GF-D8 (cell line): ENCODE measurements around the gene ATP13A3.
A peak's percentile ranks its signal among the peaks of the same experiment; 100 is the strongest.

Experiments used
- DNase-seq: peaks from one replicate; lab custom pipeline; 2025; lab: John Stamatoyannopoulos, UW

The ATP13A3 gene

DNA sequence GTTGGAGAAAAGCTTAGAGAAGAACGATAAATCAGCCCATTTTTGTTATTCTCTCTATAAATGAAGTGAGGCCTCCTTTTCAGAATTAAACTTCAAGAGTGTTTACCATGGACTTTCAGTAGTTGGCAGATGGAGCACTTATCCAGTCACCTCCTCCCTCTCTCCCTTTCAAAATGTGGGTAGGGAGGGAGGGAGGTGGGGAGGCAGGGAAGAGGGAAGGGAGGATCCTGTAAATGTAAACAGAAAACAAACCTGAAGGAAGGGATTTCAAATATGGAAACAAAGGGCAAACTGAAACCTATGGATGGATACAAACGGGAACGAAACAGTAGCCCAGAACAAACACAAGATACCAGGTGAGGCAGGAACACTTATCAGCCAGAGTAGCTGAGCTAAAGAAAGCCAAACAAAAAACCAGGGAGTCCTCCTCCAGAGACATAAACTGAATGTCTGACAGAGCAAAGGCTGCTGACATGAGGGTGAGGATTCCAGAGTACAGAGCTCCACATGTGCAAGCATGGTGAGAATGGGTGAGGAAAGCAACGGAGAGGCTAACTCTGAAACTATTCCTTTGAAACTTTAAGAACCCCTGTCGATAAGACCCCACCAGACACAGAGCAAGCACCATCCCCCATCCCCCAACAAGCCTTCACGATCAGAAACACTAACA, 46.8 kb downstream of the ATP13A3 start:
- DNase-seq = no peak

DNA sequence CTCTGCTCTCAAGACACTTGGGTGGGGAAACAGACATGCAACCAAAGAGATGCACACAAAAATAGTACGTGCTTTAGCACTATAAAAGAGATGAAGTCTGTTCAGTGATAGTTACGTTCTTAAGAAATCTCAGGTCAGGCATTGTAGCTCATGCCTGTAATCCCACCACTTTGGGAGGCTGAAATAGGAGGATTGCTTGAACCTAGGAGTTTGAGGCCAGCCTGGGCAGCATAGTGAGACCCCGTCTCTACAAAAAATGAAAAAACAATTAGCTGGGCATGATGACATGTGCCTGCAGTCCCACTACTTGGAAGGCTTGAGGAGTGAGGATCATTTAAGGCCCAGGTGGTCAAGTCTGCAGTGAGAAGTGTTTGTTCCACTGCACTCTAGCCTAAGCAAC, 52.3 kb downstream of the ATP13A3 start:
- no peak for DNase-seq

DNA sequence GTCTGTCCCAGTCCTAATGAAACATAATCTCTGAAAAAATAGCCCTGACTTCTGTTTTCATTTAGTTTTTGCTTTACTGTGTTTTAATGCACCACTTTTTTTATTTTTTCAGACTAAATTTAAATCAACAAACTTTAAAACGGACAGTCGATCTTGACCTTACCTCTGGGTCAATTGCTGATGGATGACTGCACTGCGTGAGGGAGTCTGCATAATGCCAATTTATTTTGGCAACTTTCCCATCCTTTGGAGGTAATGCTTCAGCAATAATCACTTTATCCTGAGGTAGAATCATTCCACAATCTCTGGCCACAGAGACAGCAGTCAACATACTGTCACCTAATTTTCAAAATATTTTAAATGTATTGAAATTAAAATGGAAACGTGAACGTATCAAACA, 55.2 kb downstream of the ATP13A3 start:
- no peak for DNase-seq

DNA sequence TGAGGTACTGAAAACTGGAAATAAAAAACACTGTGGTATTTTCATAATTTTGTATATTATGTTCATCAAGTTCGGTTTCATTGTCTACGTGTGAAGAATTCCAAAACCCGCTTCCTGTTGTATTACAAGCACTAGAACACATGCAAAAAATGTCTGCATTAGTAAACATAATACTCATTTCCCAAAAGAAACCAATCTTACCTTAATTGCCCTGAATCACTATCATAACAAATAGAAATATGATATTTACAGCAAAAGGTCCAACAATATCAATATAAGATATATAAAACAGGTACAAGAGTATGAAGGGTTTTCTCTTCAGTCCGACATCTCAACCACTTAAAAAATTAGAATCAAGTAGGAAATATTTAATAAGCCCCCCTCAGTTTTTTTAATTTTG, 61.4 kb downstream of the ATP13A3 start:
- DNase-seq = no peak

DNA sequence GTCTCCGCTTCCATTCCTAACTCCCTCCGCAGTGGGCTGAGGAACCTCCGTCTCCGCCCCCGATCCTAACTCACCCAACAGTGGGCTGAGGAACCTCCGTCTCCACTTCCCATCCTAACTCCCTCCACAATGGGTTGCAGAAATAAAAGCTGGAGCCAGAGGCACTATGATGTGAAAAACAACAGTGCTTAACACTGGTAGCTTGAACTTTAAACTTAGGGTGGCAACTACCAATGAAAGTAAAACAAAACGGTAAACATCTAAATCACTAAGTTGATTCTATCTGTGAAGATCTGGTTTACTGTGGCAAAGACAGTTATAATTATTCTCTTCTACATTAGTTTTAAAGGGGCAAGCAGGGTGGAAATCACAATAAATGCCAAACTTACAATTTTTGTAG, 61.8 kb downstream of the ATP13A3 start:
- no peak for DNase-seq

DNA sequence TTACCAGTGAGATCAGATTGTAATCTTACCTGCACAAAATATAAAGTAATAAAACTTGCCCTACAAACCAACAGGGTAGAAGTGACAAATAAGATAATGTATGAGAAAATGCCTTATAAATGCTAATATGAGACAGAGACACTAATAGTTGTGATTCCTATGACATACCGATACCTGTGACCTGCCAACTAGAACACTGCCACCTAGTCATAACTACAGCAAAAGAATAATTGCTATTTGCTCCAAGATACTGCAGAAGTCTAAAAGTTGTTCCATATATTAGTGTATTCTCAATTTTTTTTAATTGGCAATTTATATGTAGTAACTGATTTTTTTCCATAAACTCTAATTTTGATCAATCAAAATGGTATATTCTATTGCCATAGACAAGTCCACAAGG, 62.4 kb downstream of the ATP13A3 start:
- no peak for DNase-seq

DNA sequence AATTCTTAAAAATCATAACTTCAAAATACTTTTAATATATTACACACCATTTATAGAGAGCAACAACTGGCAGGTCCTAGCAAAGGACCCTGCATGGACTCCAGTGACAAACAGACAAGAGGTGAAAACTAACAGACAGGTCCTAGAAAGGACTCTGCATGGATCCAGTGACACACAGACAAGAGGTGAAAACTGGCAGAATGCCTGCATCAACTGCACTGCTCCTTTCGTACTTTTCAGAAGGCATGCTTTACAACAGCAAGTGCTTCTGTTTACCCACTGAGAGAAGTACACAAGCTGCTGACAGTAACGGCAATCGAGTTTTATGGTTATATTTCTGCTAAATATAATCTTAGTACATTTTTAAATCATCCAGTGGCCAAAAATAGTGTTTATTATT, 63.5 kb downstream of the ATP13A3 start:
- DNase-seq = no peak

DNA sequence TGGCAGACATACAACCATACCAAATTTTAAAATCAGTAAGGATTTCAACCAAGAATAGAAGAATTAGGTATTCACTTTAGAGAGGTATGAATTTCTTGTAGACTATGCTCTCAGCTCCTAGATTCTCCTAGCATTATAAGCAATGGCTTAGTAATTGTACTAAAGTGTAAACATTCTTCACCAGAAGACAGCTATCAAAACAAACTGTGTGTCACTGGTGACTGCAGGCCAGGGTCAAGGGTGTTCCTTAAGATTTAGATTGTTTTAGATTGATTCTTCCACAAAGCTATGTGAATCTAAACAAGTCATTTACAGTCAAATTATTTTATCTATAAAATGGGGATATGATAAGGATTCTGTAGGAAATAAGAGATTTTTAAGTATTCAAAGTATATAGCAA, 64.6 kb downstream of the ATP13A3 start:
- no peak for DNase-seq

DNA sequence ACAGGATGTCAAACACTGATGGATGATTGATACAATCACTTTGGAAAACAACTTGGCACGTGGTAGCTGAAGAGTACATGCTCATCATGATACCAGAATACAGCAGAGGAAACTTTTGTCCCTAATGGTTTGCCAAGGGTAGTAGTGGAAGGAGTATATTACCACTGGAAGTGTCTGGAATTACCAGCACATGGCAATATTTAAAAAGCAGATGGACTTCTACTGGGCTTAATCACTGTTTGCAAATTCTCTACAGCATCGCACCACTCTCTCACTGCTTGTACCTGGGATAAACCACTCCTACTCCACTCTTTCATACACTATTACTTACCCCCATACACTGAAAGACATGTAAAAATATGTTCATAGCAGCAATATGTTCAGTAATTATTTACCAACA, 68.1 kb downstream of the ATP13A3 start:
- no peak for DNase-seq

DNA sequence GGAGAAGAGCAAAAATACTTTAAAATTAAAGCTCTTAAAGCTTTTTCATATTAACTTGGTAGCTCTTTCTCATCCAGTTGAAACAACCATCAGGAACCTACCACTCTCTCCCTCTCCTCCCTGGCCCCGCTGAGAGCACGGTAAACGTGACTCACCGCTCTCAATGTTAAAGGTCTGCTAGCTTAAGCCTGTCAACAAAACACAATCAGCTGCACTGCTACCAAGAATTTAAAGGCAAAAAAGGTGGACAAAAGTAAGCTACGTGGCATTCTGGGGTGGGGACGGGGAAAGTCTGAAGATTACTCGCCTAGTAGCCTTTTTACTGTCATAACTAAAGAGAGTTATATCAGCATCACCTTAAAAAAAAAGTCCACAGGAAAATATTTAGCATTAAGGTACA, 79.4 kb downstream of the ATP13A3 start:
- no peak for DNase-seq

DNA sequence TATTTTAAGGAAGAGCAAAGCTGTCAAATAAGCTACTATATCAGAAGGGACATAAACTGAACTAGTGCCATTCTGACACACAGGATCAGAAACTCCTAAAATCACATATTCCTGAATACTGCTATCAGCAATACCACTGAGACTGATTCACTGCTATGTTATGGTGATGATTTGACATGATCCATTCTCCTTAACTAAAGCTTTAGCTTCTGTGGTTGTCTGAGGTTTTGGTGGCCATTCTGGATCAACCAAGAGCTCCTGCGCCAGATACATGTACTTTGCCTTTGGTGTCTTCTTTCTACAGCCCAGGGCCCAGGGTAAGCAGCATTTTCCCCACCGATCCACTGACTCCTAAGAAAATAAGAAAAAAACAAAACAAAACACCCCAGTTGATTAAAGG, 81.0 kb downstream of the ATP13A3 start:
- no peak for DNase-seq

DNA sequence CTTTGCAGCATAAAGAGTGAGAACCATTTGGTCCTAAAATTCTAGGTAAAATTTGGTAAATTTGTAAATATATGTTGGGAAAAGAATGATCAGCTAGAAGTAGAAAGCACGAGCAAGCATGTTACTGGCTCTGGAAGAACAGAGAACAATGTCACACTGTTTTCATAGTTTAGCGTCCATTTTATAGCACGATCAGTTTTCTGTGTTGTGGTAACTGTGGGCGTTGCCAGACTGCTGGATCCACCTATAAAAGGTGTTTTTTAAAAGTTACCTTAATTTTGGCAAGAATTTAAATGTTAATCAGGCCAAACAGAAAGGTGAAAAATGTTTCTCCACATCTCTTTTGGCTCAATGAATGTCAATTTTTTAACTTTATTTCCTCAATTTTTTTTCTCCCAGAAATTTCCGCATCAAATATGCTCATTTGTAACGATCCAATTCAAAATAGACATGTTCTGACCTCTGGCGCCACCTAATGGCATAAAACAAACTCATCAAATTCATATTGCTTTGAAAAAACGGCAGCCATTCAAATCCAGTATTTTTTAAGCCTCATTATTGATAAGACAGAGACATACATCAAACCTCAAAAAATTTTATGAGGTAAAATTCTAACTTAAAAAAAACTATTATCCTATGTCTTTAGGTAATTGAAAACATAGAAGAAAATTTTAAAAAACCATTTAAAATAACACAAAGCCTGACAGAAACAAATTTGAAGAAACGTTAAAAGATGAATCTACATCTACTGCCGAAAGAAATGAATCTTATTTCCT, 82.2 kb downstream of the ATP13A3 start:
- no peak for DNase-seq

DNA sequence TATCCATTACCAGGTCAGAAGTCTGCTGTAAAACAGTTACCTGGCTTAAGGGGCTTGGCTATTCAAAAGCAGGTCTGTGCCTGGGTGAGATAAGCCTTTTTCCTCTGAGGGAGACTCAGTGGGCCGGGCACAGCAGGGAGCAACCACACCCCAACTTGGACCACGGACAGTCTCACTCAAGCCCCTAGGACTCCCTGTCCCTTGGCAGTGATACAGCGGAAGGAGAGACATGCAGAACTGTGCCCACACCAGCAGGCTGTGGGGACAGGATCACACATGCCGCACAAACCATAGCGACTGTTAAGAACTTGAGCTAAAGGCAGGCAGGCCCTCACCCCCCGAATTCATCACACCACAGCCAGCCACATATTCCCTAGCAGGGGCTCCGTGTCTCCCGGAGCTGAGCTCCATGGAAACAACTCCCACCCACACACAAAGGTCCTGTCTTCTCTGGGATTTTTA, 84.9 kb downstream of the ATP13A3 start:
- DNase-seq = no peak

DNA sequence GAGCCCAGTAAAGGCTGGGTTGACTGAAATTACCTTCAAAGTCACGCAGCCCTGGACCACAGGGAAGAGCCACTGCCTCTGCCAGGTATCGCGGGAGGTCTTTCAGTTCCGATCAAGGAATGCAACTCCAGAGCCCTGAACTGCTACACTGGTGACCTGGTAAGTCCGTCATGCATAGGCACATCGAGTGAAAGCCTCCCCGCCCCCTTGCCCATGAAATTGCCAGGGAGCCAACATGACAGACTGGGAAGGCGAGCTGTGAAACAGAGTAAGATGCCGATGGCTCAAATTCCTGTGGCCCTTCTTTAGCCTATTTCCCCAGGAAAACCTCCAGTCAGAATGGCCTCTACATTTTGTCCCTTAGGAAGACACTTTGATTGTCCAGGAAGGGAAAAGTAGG, 85.5 kb downstream of the ATP13A3 start:
- DNase-seq = no peak

DNA sequence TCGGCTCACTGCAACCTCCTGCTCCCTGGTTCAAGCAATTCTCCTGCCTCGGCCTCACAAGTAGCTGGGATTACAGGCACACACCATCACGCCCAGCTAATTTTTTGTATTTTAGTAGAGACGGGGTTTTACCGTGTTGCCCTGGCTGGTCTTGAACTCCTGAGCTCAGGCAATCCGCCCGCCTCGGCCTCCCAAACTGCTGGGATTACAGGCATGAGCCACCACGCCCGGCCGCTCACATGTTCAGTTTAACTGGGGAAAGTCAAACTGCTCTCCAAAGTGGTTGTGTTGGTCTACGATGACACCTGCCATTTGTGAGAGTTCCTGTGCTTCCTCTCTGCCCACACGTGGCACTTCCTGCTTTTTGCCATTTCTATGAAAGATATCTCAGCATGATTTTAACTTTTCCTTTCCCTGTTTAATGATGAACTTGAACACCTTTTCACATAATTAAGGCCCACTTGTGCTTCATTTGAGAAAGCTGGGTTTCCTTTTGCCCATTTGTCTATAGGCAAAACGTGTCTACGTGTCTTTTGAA, 86.9 kb downstream of the ATP13A3 start:
- DNase-seq = no peak

DNA sequence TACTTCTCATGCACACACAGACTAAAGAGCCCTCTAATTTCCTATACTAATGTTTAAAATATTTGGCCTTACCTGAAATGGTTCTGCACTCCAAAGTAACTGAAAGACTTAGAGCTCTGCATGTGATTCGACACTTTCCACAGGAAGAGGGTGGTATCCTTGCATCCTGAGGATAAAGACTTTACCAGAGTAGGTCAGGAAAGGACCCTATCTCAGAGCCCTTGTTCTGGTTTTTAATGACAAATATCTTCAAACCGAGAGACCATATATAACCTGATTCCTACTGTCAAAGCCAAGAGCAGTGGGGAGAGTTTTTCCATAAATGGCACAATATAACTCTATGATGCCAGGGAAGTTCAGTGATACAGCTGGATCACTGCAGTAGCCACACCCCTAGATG, 87.6 kb downstream of the ATP13A3 start, which contains the start of gene GP5:
Gene GP5 (minus strand): TSS at position 101 of the 400 bp plus-strand sequence. CDS start 984 bp downstream, outside the sequence.
- DNase-seq = no peak

DNA sequence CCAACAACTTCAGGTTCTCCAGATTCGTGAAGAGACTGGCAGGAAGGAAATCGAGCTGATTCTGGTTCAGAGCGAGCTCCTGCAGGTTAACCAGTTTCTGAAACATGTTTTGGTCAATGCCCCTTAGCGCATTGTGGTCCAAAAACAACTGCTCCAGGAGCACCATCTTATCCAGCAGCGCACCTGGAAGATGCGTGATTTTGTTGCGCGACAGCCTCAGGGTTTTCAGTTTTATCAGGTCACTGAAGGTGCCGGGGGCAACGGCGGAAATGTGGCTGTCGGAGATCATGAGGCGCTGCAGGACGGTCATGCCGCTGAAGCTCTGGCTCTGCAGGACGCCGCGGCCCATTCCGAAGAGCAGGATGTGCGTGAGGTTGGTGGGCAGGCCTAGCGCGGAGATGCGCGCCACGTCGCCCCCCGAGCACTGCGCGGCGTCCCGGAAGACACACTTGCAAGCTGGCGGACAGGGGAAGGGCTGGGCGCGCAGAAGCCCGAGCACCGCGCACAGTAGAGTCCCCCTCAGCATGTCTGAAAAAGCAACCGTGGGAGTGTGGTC, 89.0 kb downstream of the ATP13A3 start:
- no peak for DNase-seq

DNA sequence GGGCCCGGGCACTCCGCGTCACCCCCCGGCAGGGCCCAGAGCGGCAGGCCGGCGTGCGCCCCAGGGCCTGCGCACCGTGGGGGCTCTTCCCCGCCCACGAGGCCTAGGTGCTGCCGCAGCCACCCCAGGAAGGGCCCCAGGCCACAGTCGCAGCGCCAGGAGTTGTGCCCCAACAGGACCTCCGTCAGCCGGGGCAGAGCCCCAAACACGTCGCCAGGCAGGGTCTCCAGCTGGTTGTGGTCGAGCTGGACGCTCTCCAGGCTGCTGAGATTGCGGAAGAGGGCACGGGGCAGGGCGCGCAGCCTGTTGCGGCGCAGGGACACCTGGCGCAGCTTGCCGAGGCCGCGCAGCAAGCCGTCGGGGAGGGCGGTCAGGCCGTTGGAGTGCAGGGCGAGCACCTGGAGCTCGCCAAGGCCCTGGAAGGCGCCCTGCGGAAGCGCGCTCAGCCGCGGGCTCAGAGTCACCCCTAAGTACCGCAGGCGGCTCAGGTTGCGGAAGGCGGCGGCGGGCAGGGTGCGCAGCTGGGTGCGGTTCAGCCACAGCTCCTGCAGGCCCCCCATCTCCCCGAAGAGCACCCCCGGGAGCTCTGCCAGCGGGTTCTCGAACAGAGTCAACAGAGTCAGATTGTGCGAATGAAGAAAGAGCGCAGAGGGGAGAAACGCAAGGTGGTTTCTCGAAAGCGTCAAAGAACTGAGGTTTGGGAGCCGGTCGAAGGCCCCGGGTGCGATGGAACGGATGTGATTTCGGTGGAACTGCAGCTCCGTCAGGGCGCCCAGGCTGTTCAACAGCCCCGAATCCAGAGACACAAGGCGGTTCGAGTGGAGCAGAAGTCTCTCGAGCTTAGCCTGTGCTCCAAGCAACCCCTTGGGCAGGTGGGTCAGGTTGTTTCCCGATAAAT, 89.7 kb downstream of the ATP13A3 start:
- DNase-seq = peak; percentile 46

DNA sequence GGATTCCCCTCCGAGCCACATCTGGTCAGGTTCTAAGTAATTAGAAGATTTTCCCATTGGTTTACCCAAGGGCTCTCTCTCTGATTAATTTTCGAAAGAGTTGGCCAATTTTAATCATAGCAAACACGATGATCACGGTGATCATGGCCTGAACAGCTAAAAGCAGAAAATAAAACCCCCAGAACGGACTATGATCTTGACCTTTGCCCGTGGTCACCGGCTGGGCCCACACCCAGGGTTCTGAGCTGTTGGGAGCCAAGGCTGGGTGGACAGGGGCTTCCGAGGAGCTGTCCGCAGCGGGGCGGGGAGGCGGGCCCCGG, 90.3 kb downstream of the ATP13A3 start:
- no peak for DNase-seq

DNA sequence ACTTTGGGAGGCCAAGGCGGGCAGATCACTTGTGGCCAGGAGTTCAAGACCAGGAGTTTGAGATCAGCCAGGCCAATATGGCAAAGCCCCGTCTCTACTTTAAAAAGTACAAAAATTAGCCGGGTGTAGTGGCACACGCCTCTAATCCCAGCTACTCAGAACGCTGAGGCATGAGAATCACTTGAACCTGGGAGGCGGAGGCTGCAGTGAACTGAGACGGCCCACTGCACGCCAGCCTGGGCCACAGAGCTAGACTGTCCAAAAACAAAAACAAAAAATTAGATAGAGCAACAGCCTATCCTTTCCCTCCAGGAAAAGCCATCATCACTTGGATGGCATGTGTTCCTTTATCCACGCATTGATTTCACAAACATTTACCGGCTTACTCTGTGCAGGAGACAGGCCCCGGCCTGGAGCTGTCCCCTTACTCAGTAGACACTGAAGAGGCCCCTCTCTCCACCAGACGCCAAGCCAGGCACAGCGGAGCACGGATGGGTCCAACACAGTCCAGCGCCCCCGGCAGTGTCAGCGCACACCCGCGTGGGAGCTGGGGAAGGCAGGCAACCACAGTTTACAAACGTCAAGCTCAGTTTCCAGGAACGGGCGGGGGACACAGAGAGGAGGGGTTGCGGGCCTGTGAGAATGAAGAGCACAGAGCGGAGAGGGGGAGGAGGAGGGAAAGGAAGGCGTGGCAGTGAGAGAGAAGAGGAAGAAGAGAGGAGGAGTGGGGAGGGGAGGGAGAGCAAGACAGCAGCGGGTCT, 90.8 kb downstream of the ATP13A3 start:
- peak; percentile 37 for DNase-seq

DNA sequence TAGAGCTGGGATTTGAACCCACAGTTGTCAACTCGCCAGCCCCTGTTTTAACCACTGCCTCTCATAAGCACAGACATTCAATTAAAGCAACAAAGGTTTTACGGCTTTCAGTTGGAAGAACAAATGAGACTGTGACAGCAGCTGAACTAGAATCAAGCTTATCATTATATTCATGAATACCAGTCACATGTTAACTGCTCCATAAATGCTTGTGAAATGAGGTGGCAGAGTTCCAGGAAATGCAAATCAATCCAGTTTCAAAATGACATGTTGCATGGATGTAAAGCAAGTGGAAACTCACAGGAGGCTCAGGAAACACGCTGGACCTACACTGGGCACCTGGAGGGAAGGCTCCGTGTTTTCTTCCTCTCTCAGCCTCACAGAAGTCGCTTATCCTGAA, 91.6 kb downstream of the ATP13A3 start:
- no peak for DNase-seq
